Calu3 (cell line): Measurements from ENCODE around the gene TMEM101. TPM values are rescaled to one million over a fixed set of nuclear protein-coding genes. Genes with fewer than 3 reads are reported as not detected.
"Not testable (repeated sequence)": the region's sequence is repeated elsewhere in the genome, so short reads cannot be mapped to it uniquely, and the experiment has no call there.

ENCODE experiments used
- BruUV-seq: library from RNA; stranded (reverse); fragments of 400-500 nt; replicated peaks from 2 replicates; lab custom pipeline; 2021; lab: Mats Ljungman, UMichigan
- CTCF ChIA-PET: fragments of 300-600 bp; sonication (Branson Sonifier 250); formaldehyde crosslinking; loops from one replicate; lab custom pipeline; 2022; ENCODE audit warnings: antibody characterized with exemption; lab: Charles Lee
- DNase-seq: peaks from one replicate; pipeline ENCODE4 v3.0.0; 2022
- H3K27ac Mint-ChIP-seq: one replicate; pipeline ENCODE4 v1.8.0; 2022; ENCODE audit warnings: mixed read lengths; ENCODE audit not compliant: unreplicated experiment
- H3K27me3 Mint-ChIP-seq: one replicate; pipeline ENCODE4 v1.8.0; 2022; ENCODE audit warnings: mixed read lengths; ENCODE audit not compliant: unreplicated experiment
- H3K36me3 Mint-ChIP-seq: one replicate; pipeline ENCODE4 v1.8.0; 2022; ENCODE audit warnings: mild to moderate bottlenecking, moderate library complexity, mixed read lengths; ENCODE audit not compliant: insufficient read depth, unreplicated experiment
- H3K4me1 Mint-ChIP-seq: one replicate; pipeline ENCODE4 v1.8.0; 2022; ENCODE audit warnings: mild to moderate bottlenecking, low read depth, mixed read lengths; ENCODE audit not compliant: unreplicated experiment
- H3K4me3 Mint-ChIP-seq: one replicate; pipeline ENCODE4 v1.8.0; 2022; ENCODE audit warnings: mild to moderate bottlenecking, low read depth, moderate library complexity, mixed read lengths; ENCODE audit not compliant: unreplicated experiment
- H3K9me3 Mint-ChIP-seq: one replicate; pipeline ENCODE4 v1.8.0; 2022; ENCODE audit warnings: low read depth, mixed read lengths; ENCODE audit not compliant: unreplicated experiment
- CTCF ChIP-seq: fragments of 200-600 bp; IDR thresholded peaks from one replicate; pipeline ENCODE4 v1.8.0; 2022; ENCODE audit warnings: antibody characterized with exemption; ENCODE audit not compliant: unreplicated experiment
- intact Hi-C: fragments of 100-400 bp; cut with micrococcal nuclease; formaldehyde crosslinking; loops from one replicate; pipeline ENCODE4 v1.10.0; 2022; ENCODE audit not compliant: unreplicated experiment
- total RNA-seq: library from RNA; stranded (reverse); gene quantifications from 2 replicates; pipeline ENCODE4 v1.2.3, GENCODE V29; 2022

The TMEM101 gene
- total RNA-seq, 1 experiment from 2014 or later = 43.8 TPM

GRCh38 chr17:44059101-44059892 is 44.5 kb upstream of the TMEM101 start:
- no peak for DNase-seq
- Mint-ChIP-seq H3K27ac (no peak overlapping the region), H3K4me3 (no peak overlapping the region), H3K4me1 (peaks cover 18% of the 10 kb centered on the region), H3K9me3 (no peaks in the 10 kb centered on the region), H3K36me3 (peaks cover 85% of the 10 kb centered on the region), H3K27me3 (no peaks in the 10 kb centered on the region)
- no peak for TF ChIP-seq CTCF
- intact Hi-C loops = no loop called here
- CTCF ChIA-PET = interaction anchor here (0.6 kb wide), 1 partner anchor 70 kb away, joined by 3 read pairs; no protein-coding TSS in a partner anchor
- no TSS peak for BruUV-seq

GRCh38 chr17:44053125-44053872 is 38.5 kb upstream of the TMEM101 start:
- no TSS peak for BruUV-seq
- no peak for TF ChIP-seq CTCF
- H3K27ac Mint-ChIP-seq = no peak overlapping the region
- H3K27me3 Mint-ChIP-seq = no peaks in the 10 kb centered on the region
- CTCF ChIA-PET = interaction anchor here (0.7 kb wide), 1 partner anchor 25 kb away, joined by 3 read pairs; no protein-coding TSS in a partner anchor
- H3K36me3 Mint-ChIP-seq = peaks cover 84% of the 10 kb centered on the region
- intact Hi-C loops = no loop called here
- DNase-seq = no peak
- H3K4me3 Mint-ChIP-seq = no peak overlapping the region
- peaks cover 11% of the 10 kb centered on the region for H3K4me1 Mint-ChIP-seq
- H3K9me3 Mint-ChIP-seq = no peaks in the 10 kb centered on the region

- Mint-ChIP-seq H3K4me1 (peaks cover 9% of the 10 kb centered on the region), H3K9me3 (no peaks in the 10 kb centered on the region), H3K36me3 (peaks cover 83% of the 10 kb centered on the region), H3K27ac (no peak overlapping the region), H3K4me3 (no peak overlapping the region), H3K27me3 (no peaks in the 10 kb centered on the region)
- DNase-seq = no peak
- intact Hi-C loops = no loop called here
- CTCF ChIA-PET = no interaction called here
- BruUV-seq = no TSS peak
- no peak for TF ChIP-seq CTCF
Observed at GRCh38 chr17:44049294-44050060, 34.7 kb upstream of the TMEM101 start.

GRCh38 chr17:44046893-44047292 is 32.1 kb upstream of the TMEM101 start:
- intact Hi-C loops, H3K27me3 Mint-ChIP-seq, H3K9me3 Mint-ChIP-seq, DNase-seq, H3K4me3 Mint-ChIP-seq, H3K27ac Mint-ChIP-seq, H3K4me1 Mint-ChIP-seq, BruUV-seq: not testable (repeated sequence)
- peaks cover 74% of the 10 kb centered on the region for H3K36me3 Mint-ChIP-seq
- CTCF ChIA-PET = interaction anchor here (0.6 kb wide), 1 partner anchor 17 kb away, joined by 3 read pairs; no protein-coding TSS in a partner anchor
